ENCODE data around the gene CLMP.

The CLMP gene

DNA sequence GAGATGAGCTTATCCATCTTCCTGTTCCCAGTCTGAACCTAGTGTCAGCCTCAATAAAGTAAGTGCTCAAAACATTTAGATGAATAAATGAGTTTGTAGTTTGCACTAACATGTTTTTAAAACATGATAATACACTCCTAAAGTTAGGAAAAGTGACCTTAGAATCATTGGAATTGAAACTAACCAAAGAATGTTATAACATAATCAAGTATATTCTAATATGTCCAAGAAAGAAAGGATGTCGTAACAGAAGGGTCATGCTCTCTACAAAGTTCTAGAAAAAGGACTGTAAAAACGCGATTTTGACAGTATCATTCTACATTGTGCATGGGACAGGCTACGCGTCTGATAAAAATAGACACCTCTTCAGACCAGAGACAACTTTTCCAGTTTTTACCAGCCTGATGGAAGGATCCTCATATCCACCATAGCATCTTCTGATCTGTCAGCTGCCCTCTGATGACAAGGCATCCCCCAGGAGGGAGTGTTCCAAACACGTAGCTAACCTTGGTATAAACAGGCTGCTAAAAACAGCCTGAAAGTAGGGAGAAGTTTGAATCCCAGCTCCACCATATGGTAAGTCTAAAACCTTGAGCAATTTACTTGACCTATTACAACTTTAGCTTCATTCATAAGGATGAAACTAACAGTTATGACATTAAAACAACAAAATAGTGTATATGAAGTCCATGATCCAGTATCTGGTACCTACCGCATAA is 30.2 kb downstream of the CLMP start:
- H3K36me3 ChIP-seq: no peaks in the 10 kb centered on the region
- intact Hi-C loops (cut with DNase I; ENCODE audit: low total_unique reads): no loop called here
- TF ChIP-seq, protein P1, sequence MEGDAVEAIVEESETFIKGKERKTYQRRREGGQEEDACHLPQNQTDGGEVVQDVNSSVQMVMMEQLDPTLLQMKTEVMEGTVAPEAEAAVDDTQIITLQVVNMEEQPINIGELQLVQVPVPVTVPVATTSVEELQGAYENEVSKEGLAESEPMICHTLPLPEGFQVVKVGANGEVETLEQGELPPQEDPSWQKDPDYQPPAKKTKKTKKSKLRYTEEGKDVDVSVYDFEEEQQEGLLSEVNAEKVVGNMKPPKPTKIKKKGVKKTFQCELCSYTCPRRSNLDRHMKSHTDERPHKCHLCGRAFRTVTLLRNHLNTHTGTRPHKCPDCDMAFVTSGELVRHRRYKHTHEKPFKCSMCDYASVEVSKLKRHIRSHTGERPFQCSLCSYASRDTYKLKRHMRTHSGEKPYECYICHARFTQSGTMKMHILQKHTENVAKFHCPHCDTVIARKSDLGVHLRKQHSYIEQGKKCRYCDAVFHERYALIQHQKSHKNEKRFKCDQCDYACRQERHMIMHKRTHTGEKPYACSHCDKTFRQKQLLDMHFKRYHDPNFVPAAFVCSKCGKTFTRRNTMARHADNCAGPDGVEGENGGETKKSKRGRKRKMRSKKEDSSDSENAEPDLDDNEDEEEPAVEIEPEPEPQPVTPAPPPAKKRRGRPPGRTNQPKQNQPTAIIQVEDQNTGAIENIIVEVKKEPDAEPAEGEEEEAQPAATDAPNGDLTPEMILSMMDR (IDR thresholded peaks at IDR 0.05): no peak
- H3K27ac ChIP-seq: no peak overlapping the region
- H3K4me3 ChIP-seq: no peak overlapping the region
- peaks cover 0 to 3% (median 0%) of the 10 kb centered on the region in 4 donors for H3K4me1 ChIP-seq
- H3K27me3 ChIP-seq: no peaks in the 10 kb centered on the region
- DNase-seq: no peak
- no peaks in the 10 kb centered on the region for H3K9me3 ChIP-seq

DNA sequence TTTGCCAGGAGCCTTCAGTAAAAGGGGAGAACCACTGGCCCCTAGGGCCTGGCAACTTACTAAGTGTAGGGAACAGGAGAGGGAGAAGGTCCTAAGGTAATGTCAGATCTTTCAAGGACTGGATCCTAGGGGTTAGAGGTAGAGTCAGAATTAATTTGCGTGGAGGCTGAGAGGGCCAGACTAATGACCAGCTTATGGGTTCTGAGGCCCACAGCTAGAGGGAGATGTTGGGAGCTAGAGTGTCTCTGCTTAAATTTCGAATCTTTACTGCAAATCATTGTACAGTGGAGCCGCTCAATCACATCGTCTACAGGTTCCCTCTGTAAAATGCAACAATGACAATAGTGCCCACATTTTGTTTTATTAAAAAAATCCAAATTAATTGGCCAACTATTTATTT is 31.4 kb downstream of the CLMP start:
- TF ChIP-seq, protein P1 (IDR thresholded peaks at IDR 0.05): no peak
- H3K9me3 ChIP-seq: no peaks in the 10 kb centered on the region
- no peak overlapping the region for H3K4me3 ChIP-seq
- DNase-seq: no peak
- no peaks in the 10 kb centered on the region for H3K36me3 ChIP-seq
- no peak overlapping the region for H3K27ac ChIP-seq
- intact Hi-C loops (cut with DNase I; ENCODE audit: low total_unique reads): no loop called here
- H3K27me3 ChIP-seq: no peaks in the 10 kb centered on the region
- H3K4me1 ChIP-seq: peaks cover 0 to 3% (median 0%) of the 10 kb centered on the region in 4 donors

DNA sequence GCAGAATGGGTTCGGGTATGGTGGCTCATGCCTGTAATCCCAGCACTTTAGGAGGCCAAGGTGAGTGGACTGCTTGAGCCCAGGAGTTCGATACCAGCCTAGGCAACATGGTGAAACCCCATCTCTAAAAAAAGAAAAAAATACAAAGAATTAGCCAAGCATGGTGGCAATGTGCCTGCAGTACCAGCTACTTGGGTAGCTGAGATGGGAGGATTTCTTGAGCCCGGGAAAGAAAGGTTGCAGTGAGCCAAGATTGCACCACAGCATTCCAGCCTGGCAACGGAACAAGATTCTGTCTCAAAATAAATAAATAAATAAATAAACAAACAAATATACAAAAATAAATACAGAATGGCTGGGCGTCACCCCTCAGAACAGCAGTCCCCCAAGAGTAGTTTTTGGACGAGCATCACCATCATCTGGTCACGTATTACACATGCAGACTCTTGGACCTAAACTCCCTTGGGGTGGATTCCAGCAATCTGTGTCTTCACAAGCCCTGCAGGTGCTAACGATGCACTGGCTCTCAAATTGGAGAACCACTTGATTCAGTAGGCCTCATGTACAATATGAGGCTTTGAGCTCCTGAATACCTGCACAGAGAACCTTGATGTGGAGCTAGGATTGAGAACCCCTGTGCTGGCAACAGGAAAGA is 33.5 kb downstream of the CLMP start:
- TF ChIP-seq, protein P1 (IDR thresholded peaks at IDR 0.05): no peak
- intact Hi-C loops (cut with DNase I; ENCODE audit: low total_unique reads): no loop called here

DNA sequence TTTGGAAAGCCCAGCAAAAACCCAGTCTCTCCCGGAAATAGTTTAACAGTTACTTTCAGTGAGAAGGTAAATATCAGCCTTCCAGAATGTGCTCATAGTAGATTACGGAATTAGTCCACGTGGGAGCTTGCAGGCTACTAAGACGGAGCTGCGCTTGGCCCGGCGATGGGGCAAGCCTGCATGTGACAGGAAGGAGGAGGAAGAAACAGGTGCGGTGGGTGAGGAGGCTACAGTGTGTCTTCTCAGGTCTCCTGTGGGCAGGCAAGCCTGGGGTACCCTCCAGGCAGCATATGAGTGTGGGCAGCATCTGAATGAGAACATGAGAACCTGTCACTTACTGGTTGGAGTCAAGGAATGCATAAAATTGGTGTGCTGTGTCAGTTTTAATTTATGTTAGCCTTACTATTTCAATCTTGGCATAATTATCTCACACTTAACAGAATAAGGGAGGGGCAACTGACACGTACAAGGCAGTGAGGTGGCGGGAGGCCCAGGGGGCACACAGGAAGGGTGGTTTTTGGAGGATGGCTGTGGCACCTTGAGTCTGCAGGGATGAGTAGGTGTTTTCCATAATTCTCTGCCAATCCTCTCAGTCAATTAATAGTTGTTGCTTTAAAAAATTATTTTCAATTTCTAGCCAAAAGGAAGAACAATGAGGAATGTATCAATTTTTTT is 35.7 kb downstream of the CLMP start:
- DNase-seq: no peak
- intact Hi-C loops (cut with DNase I; ENCODE audit: low total_unique reads): no loop called here
- Histone ChIP-seq H3K4me1 (no peaks in the 10 kb centered on the region), H3K27ac (no peak overlapping the region), H3K9me3 (no peaks in the 10 kb centered on the region), H3K36me3 (no peaks in the 10 kb centered on the region), H3K27me3 (no peaks in the 10 kb centered on the region), H3K4me3 (no peak overlapping the region)
- TF ChIP-seq, protein P1 (IDR thresholded peaks at IDR 0.05): no peak

More for the DNA sequence above, 33.5 kb downstream of the CLMP start:
- Histone ChIP-seq H3K36me3 (no peaks in the 10 kb centered on the region), H3K9me3 (no peaks in the 10 kb centered on the region), H3K4me1 (peaks cover 0 to 3% (median 0%) of the 10 kb centered on the region in 4 donors), H3K27ac (no peak overlapping the region), H3K4me3 (no peak overlapping the region), H3K27me3 (no peaks in the 10 kb centered on the region)
- no peak for DNase-seq

DNA sequence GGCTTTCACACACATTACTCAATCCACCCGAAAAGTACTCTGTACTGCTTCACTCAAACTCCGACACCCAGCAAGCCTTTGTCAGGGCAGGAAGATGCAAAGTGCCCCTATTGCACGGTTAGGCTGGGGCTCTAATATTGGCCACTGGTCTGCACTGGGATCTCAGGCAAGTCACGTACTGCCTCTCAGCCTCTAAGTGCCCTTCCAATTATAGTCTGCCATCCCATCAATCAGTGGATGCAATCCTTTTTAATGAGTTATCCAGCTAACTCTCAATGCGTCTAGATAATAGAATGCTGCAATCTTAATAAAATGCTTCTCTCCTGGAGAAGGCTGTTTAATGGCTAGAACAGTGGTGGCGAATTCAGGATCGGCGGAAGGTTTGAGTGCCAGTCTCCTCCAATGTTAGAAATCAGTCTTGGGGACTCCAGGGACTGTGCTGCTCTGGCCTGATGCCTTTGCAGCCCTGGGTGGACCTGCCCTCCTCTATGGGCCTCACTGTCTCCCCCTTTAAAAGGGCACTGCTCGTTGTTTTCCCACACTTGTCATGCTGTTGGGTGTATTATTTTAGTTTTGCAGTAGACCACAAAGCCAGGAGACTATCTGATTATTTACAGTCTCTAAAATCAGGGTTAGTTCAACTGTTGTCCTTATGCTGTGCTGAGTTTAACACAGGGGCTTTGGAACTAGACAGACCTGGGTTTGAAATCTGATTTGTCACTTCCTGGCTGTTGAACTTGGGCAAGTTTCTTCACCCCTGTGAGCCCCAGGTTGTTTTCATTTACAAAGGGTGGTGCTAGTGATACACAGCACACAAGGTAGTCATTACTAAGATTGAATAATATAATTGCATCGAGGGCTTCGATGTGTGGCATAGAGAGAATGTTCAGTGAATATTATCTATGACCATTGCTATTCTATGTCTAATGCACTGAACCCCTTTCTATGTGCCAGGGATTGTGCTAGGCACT is 36.7 kb downstream of the CLMP start:
- intact Hi-C loops (cut with DNase I; ENCODE audit: low total_unique reads): no loop called here
- TF ChIP-seq, protein P1 (IDR thresholded peaks at IDR 0.05): no peak
- Histone ChIP-seq H3K9me3 (no peaks in the 10 kb centered on the region), H3K4me1 (no peaks in the 10 kb centered on the region), H3K4me3 (no peak overlapping the region), H3K27me3 (no peaks in the 10 kb centered on the region), H3K36me3 (no peaks in the 10 kb centered on the region), H3K27ac (no peak overlapping the region)
- DNase-seq: no peak
